HEK293 (cell line): ENCODE measurements around the gene PDZK1IP1.

Experiments
- HOXC10 ChIP-seq: sonication (generic); formaldehyde crosslinking; IDR thresholded peaks from 2 replicates; pipeline ENCODE4 v1.8.1; 2023; ENCODE audit warnings: mild to moderate bottlenecking, missing genetic modification reagents
- SALL2 ChIP-seq: fragments of 450-650 bp; formaldehyde crosslinking; IDR thresholded peaks from 2 replicates; pipeline ENCODE4 v1.5.0; 2017; ENCODE audit warnings: missing biosample characterization, mild to moderate bottlenecking, missing genetic modification characterization, borderline replicate concordance
- YY1 ChIP-seq: fragments of 450-650 bp; formaldehyde crosslinking; IDR thresholded peaks from 2 replicates; pipeline ENCODE4 v1.5.1; 2018; ENCODE audit warnings: missing biosample characterization, missing genetic modification characterization
- ZBTB21 ChIP-seq: fragments of 450-650 bp; formaldehyde crosslinking; IDR thresholded peaks from 2 replicates; pipeline ENCODE4 v1.5.1; 2017; ENCODE audit warnings: missing biosample characterization, missing genetic modification characterization
- ZNF10 ChIP-seq: fragments of 450-650 bp; formaldehyde crosslinking; IDR thresholded peaks from 2 replicates; pipeline ENCODE4 v1.5.1; 2017; ENCODE audit warnings: missing biosample characterization, missing genetic modification characterization
- ZNF140 ChIP-seq: fragments of 450-650 bp; formaldehyde crosslinking; IDR thresholded peaks from 2 replicates; pipeline ENCODE4 v1.5.1; 2016; ENCODE audit warnings: missing biosample characterization, missing genetic modification characterization
- ZNF2 ChIP-seq: fragments of 450-650 bp; formaldehyde crosslinking; IDR thresholded peaks from 2 replicates; pipeline ENCODE4 v1.5.1; 2016; ENCODE audit warnings: missing biosample characterization, missing genetic modification characterization
- ZNF292 ChIP-seq: fragments of 450-650 bp; formaldehyde crosslinking; IDR thresholded peaks from 2 replicates; pipeline ENCODE4 v1.5.1; 2016; ENCODE audit warnings: low read depth, missing biosample characterization, missing genetic modification characterization, borderline replicate concordance
- ZNF311 ChIP-seq: fragments of 450-650 bp; formaldehyde crosslinking; IDR thresholded peaks from 2 replicates; pipeline ENCODE4 v1.5.1; 2017; ENCODE audit warnings: missing biosample characterization, missing genetic modification characterization, borderline replicate concordance
- ZNF747 ChIP-seq: fragments of 450-650 bp; formaldehyde crosslinking; IDR thresholded peaks from 2 replicates; pipeline ENCODE4 v1.5.1; 2016; ENCODE audit warnings: missing biosample characterization, missing genetic modification characterization
- TF ChIP-seq, protein P1 (sequence below): fragments of 450-650 bp; formaldehyde crosslinking; IDR thresholded peaks from 2 replicates; pipeline ENCODE4 v1.5.1; 2016; ENCODE audit warnings: missing biosample characterization, missing genetic modification characterization
- TF ChIP-seq, protein P2 (sequence below): sonication (generic); formaldehyde crosslinking; IDR thresholded peaks from 2 replicates; pipeline ENCODE4 v1.8.1; 2022; ENCODE audit warnings: mild to moderate bottlenecking, moderate library complexity, missing genetic modification reagents

DNA sequence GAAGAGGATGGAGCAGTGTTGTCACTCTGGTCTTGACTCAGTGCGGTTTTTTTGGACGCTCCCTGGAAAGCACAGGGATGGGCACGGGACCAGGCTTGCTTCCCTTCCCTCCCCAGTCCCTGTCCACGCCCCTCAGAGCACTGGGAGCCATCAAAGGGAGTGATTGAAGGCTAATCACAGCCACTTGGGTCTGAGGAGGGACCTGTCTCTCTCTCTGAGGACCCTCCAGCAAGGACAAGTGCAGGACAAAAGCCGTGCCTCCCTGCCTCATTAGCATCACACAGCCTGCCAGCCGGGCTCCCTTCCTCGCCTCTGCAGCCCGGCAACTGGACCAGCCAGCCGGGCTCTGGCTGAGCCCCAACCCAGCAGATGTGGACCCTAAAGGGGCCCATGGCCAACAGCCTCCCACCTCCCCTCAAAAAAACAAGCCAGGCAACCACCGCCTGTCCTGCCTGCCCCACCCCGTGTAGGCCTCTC, 18.6 kb upstream of the PDZK1IP1 start:
- TF ChIP-seq, protein P1, sequence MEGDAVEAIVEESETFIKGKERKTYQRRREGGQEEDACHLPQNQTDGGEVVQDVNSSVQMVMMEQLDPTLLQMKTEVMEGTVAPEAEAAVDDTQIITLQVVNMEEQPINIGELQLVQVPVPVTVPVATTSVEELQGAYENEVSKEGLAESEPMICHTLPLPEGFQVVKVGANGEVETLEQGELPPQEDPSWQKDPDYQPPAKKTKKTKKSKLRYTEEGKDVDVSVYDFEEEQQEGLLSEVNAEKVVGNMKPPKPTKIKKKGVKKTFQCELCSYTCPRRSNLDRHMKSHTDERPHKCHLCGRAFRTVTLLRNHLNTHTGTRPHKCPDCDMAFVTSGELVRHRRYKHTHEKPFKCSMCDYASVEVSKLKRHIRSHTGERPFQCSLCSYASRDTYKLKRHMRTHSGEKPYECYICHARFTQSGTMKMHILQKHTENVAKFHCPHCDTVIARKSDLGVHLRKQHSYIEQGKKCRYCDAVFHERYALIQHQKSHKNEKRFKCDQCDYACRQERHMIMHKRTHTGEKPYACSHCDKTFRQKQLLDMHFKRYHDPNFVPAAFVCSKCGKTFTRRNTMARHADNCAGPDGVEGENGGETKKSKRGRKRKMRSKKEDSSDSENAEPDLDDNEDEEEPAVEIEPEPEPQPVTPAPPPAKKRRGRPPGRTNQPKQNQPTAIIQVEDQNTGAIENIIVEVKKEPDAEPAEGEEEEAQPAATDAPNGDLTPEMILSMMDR (tag by site-specific recombination): no peak
- TF ChIP-seq ZNF10 (tag by site-specific recombination) (no peak), ZNF140 (no peak), SALL2 (tag by site-specific recombination) (no peak), HOXC10 (CRISPR knock-in tag) (no peak), ZNF311 (no peak), ZNF2 (no peak), ZNF747 (tag by site-specific recombination) (no peak), ZNF292 (tag by site-specific recombination) (no peak), YY1 (tag by site-specific recombination) (no peak), ZBTB21 (tag by site-specific recombination) (no peak)
- TF ChIP-seq, protein P2, sequence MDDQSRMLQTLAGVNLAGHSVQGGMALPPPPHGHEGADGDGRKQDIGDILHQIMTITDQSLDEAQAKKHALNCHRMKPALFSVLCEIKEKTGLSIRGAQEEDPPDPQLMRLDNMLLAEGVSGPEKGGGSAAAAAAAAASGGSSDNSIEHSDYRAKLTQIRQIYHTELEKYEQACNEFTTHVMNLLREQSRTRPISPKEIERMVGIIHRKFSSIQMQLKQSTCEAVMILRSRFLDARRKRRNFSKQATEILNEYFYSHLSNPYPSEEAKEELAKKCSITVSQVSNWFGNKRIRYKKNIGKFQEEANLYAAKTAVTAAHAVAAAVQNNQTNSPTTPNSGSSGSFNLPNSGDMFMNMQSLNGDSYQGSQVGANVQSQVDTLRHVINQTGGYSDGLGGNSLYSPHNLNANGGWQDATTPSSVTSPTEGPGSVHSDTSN (CRISPR knock-in tag): no peak
